IPS-NIHi7 (cell line): ENCODE results near the gene BRD3.

Experiments used
- DNase-seq: peaks from one replicate; pipeline ENCODE4 v3.0.0; 2012; ENCODE audit warnings: mixed read lengths; ENCODE audit errors: extremely low spot score

The BRD3 gene

DNA sequence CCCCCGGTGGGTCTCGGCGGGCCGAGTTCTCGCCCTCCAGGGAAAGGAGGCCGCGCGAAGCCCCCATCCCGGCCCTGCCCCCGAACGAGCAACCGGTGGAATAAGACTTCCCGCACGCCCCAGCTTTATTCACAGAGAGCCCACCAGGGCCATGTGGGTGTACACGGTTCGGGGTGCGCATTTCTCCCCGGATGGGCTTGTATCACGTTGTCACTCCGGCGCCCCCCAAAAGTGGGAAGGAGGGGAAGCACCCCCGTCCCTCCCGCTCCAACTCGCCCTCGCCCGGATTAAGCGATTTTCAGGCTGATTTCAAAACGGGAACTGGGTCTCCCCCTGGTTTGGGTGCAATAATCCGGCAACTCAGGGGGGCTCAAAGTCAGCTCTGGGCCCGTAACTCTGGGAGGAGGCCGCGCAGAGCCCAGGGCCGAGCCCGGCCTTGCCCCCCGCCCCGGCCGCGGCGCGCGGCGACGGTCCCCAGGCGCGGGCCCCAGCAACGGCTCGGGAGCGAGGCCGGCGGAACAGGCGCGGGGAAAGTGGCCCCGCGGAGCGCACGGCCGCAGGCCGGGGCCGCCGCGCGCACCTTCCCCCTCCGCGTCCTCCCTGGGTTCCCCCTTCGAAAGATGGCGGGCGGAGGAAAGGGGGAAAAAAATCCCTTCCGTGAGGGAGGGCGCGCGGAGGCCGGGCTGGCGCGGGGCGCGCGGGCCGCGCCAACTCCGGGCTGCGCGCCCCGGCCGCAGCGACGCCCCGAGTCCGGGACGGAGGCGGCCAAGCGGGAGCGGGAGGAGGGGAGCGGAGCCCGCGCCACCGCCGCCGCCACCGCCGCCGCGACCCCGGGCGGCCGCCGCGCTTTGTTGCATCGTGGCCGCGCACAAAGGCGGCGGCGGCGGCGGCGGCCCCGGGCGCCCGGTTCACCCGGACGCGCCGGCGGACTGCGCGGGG, 644 bp downstream of the BRD3 start:
- DNase-seq: no peak

DNA sequence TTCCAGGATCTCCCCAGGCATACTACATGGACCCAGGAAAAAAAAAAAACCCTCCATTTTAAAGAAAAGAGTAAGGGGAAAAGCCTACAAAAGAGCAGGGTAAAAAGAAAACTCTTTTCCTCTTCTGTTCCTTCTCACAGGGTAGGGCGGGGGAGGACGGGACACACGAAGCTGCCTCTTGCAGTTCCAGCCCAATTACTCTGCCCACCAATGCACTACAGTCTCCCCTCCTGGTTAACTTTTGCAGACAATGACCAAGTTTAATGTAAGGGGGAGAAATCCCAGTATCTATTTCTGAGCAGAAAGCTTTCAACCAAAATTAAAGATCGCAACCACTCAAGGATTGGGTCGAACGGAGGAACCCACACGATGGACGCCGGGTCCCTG, 1.3 kb downstream of the BRD3 start:
- DNase-seq: no peak

DNA sequence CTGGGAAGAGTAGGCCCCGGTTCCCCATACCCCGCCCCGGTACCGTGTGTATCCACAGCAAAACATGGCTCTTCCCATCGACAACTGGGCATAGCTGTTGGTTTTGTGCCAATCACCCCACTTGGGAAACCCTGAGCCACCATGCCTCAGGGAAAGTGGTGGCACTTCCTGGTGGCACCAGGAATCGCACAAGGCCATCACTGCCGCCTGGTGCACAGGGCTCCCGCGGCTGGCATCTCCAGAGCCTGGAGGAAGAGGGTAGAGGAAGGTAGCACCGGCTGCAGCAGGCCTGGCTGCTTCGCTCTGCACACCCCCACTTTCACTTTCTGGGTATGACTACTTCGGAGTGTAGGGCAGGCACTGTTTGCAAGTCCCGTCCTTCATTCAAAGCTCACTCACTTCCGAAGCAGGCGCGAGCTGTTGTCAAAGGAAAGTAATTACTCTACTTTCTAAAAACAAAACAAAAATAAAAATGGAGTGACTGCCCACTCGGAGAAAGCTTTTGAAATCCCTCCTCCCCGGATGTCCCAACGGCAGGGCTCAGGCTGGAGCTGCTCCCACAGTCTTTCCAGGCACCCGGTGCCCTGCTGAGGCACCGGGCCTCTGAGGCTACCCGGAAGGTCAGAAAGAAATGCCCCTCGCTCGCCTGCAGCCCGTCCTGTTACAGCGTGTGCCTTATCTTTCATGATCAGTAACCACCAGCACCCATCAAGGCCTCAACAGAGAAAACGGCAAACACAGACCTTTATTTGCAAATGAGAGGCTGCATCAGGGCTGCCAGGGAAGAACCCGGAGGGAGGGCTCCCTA, 2.0 kb downstream of the BRD3 start:
- DNase-seq: no peak

DNA sequence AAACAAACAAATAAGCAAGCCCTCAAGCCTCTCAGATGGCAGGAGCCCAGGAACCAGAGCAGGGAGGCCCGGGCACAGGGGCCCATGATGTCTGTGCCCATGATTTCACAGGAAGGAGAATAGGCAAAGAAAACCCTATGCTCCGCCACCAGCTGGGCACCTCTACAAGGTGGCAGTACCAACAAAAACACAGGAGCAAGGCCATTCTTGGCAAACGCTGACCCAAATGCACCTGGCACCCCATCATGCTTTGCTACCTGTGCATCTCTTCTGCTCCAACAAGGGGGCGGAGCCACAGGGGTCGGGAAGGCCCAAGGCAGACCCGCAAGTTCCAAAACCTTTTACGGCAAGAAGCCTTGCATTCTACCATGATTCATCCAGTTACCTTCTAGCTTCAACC, 3.1 kb downstream of the BRD3 start:
- DNase-seq: no peak

DNA sequence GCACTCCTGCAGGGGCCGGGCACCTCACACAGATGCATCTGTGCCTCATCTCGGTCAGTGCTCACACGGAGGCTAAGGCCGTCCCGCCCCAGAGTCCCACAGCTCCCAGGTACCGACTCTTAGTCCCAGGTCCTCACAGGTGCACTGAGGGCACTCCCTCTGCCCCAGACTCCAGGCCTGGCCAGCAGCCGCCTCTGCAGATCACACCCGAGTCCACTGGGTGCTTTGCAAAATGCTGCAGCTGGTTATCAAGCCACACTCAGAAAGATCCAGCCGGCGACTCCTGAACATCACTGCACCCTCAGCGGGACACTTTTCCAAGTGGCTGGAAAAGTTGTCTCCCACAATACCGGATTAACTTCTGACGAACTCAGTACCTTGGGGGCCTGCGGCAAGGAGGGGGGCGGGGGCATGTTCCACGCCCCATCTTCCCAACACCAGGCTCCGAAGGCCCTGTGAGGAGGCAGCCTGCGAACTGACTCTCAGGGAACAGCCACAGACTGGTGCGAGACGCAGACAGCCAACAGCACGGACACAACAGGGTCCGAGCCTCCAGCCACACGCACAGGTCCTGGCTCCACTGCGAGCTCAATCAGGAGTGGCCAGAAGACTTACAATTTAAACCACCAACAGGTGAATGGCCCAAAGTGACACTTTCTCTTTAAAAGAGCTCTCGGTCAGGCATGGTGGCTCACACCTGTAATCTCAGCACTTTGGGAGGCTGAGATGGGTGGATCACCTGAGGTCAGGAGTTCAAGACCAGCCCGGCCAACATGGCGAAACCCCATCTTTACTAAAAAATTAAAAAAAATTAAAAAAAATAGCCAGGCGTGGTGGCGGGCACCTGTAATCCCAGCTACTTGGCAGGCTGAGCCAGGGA, 4.0 kb downstream of the BRD3 start:
- no peak for DNase-seq

DNA sequence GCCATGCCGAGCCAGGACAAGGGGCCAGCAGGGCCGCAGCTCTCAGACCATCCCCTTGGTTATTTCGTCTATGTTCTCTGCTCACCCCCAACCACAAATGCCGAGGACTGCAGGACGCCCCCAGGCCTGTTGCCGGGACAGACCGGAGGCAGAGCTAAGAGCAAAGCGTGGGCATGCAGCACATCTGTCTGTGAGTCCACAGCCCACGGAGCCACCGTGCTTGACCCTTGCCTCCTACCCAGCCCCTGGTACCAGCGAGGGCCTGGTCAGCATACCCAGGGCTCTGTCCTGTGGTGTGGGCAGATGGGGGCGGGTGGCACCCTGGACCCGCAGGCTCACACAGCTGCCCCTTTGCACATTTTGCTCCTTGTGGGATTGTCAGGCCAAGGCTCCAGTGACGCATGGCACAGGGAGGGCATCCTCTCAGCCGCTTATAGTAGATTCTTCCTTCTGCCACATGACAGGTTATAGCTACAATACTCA, 4.7 kb downstream of the BRD3 start:
- DNase-seq: no peak

DNA sequence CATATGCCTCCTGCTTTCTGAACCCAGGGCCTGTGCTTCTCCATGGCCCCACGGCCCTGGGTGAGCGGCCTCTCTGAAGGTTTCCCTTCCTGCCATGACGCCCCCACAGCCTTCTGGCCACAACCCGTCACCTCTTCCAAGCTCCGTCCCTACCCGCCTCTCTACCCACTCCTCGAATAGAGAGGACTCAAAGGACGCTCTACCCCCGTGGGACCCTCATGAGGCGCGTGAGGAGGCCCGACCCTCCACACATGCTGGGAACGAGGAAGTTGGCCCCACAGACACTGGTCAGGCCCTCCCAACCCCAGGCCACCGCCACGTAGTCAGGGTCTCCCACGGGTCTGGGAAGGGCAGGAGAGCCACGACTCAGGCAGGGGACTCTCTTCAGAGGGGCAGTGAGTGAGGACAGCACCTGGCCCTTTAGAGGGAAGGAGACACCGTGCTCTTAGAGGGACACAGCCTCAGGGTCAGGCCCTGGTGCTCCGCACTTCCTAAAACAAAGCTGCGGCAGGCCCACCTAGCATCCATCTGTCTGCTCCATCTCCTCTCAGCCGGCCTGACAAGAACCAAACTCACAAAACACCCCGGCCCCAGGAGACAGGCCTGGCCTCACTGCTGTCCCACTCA, 5.3 kb downstream of the BRD3 start:
- DNase-seq: no peak

DNA sequence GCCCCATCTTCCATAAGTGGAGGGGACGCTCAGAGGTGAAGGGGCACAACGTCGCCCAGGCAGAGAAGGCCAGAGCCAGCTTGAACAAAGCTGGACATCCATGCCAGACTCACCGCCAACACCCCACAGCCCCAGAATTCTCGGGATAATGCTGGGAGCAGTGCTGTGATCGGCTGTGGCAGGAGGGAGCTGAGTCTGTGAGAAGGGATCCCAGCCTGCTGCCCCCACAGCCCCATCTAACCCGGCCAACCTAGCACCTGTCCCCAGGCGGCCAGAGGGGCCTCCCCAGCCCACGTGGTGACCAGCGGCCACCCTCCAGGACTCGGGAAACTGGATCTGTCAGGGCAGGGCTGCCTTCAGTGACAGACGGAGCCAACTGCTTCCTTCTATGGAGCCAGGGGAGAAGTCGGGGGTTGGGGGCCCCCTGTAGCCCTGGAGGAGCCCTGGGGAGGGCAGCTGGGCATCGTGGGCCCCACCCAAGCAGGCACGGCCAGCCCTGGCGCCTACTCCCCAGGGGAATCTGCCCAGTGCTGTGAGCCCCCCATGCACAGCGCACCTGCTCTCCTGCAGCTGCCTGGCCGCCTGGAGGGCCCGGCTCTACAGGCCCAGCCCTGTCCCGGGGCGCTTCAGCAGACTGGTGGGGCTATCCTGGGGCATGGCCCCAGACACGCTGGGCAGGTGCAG, 6.0 kb downstream of the BRD3 start:
- no peak for DNase-seq

DNA sequence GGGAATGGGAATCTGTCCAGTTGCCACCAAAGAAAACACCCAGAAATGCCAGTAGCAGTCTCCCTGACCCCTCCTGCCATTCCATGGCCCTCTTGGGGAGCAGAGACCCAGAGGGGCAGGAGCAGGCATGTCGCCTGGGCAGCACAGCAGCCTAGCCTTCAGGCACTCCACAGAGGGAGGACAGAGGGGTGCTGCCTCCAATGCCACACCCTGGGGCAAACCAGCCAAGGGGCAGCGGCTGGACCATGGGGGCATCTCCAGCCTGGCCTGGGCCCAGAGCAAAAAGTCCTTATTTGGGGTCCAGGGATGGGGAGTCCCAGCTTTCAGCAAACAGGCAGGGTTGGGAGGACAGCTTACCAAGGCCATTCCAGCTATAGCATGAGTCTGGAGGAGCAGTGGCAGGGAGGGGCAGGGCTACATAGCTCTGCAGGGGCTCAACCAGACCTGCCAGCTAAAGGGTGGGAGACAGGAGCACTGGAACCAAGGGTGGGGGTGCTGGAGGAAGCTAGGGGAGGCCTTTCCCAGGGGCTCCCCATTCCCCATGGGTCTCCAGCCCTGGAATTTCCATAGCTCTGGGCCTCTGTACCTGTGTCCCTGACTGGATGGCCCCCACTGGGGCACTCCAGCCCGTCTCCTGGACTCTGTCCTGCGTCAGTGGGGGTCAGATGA, 6.7 kb downstream of the BRD3 start:
- DNase-seq: no peak

DNA sequence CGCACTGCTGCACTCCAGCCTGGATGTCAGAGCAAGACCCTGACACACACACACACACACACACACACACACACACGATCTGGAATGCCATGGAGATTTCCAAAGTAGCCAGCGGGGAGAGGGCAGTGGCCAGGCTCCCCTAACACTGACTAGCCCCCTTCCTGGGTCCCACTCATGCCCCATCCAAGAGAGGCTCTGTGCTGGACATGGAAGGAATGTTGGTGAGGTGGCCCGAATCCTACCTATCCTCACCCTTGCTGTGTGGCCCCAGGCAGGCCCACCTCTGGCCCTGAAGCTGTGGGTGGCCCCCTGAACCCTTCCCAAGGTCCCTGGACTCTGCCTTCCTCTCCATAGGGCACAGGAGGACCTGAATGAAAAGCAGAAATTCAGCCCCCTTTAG, 7.3 kb downstream of the BRD3 start:
- DNase-seq: no peak

DNA sequence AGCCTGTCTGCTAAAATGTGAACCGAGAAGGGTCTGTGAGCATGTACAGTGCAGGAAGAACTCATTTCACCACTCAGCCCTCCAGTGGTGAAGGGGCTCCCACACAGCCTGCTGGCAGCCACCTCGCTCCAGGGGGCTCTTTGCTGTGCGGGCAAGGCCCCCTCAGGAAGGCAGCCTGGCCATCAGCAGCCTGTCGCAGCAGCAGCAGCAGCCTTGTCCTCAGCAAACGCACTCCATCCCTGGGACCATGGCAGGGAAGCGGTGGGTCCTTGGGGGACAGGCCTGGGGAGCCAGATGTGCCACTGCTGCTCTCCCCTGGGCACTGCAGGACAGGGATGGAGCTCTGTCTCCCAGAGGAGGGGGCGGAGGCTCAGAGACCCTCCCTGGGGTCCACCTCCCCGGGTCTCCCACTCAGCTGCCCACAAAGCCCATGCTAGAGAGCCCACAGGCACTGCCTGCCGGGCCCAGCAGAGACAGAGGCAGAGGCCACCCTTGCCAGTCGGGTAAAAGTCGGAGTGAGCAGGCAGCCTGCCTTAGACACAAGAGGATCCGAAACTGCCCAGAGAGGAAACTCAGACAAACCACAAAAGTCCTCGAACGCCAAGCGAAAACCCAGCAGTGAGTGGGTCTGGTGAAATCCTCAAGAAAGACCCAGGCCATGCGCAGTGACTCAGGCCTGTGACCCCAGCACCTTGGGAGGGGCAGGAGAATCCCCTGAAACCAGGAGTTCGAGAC, 8.0 kb downstream of the BRD3 start:
- DNase-seq: no peak

DNA sequence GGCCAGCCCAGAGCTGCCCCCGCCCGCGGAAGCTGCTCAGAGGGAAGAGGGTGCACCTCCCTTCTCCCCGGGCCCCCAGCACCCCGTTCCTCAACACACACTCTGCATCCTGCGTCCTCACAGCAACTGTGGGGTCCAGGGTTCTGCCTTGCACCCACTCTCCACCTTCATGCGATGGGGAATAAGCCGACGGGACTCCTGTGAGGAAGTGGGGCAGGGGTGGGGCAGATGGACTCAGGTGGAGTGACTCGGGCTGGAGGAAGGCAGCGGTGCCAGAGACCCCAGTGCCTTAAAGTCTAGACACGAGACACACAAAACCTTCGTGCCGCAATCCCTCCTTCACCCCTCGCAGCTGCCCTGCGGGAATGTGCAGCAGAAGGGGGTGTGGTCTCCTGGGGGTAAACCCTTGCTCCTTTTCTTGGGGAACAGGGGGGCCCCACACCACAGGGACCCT, 8.6 kb downstream of the BRD3 start:
- no peak for DNase-seq

DNA sequence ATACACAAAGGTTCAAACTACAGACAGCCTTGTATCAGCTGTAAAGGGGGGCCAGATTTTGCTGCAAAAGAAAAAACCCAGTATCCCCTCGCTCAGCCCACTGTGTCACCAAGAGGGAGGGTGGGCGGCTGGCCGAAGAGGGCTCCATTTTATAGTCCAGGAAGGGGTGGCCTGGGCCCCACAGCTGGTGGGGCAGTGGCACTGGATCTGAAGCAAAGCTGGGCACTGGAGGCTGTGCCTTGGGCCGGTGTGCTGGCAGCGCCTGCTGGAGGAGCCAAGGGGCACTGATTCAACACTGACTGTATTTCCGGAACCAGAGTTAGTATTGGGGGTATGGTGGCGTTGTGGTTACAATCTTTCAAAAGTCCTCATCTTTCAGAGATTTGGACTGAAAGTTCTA, 9.1 kb downstream of the BRD3 start:
- no peak for DNase-seq

DNA sequence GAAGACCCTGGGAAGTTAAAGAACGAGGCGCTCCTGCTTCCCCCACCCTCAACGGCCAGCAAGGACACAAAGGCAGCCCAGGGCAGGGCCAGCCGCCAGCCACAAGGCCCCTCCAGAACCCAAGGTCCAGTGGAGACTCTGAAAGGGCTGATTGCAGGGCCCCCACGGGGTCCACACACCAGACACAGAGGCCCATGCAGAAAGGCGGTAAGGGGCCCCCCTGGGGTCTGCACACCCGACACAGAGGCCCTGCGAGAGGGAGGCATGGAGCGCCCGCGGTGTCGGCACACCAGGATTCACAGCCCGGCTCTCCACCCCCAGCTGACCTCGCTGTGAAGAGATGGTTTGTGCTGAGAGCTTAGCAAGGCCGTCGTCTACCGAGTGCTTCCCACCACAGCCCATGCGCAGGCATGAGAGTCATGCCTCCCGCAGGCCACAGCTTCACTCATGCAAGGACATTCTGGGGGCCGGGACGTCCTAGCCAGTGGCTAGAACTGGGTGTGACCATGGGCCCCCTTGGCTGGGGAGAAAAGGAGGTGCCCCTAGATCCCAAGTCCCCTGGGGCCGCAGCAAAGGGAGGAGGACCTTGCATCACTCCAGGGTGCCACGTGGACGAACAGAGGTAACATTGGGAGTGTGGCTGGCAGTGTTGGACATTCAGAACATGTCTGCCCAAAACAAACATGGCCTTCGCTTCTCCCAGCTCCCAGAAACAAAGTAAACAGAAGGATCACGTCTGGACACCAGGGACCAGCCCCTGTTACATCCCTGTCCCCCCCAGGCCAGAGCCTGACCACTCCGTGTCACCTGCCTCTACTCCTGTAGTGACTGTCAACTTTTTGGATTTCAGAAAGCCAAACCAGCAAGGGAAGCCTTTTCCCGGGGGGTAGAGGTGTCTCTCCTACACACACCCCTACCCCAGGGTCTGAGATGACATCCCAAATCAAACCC, 9.8 kb downstream of the BRD3 start:
- DNase-seq: no peak

DNA sequence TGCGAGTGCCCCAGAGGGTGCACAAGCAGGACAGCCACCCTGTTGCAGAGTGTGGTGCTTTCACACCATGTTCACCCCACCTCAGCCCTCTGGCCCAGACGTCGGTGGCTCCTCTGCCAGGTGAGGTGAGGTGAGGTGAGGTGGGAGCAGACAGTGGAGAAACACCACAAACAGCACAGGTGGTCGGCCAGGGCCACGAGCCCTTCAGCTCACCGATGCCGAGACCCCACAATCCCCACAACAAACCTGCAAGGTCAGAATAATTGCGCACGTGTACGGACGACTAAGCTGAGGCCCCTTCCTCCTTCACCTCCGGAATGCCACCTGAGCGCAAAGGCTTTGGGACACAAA, 10.5 kb downstream of the BRD3 start:
- DNase-seq: no peak

DNA sequence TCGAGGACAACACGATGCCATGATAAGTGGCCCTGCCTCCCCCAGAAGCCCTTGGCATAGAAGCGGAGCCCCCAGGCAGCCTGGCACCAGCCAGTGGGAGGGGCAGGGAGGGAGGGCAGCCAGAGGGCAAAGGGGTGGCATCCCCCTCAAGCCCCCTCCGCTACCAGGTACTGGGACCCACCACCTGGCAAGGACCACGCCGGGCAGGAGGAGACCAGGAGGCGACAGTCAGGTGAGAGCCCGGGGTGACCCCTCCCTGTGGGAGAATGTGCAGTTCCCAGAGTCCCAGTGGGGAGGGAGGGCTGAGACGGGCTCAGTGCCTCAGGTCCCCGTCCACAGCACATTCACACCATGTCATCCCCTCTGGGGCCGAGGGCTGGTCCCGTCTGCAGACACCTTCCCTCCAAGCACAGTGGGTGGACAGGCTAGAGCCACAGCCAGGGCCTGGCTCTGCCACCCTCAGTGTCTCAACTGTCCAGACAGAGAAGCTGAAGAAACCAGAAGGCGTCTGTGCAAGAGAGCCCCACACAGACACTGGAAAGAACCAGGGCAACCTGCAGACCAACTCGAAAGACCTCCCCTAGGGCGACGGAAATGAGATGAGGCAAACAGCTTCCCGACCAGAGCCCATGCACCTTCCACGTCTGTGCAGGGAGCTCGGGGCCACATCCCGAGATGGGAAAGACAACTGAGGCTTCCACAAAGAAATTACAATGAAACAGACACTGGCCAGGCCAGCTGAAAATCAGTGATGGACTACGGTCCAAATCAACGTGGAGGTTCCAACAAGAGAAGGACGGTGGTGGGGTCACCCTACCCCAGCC, 11.1 kb downstream of the BRD3 start:
- DNase-seq: no peak

DNA sequence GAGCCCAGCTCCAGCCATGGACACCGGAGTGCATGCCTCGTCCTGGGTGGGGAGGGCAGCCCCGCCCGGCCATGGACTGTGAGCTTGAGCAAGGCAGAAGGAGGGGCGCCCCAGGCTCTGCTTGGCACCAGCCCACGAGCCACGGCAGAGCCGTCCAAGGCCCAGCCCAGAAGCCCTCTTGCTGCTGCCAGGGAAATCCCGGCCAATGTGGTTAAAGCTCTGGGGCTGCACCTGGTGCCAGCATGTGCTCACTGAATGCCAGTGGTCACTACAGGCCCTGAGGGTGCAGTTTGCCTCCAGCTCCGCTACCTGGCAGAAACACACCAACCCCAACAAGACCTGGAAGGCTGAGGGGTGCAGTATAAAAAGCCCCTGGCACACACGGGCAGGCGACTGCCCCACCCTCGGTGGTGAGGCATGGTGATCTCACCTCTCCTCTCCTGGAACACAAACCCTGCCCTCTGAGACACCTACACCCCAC, 11.8 kb downstream of the BRD3 start:
- DNase-seq: no peak
